CD4-positive, alpha-beta T cell (primary cell): ENCODE measurements around the gene MB21D2. TPM values are rescaled to one million over a fixed set of nuclear protein-coding genes. Genes with fewer than 3 reads are reported as not detected.

Experiments
- ATAC-seq: fragments of 200-7000 bp; cut with Tn5 transposase; one replicate; pipeline ENCODE4 v1.10.0; 2022; ENCODE audit warnings: mild to moderate bottlenecking; ENCODE audit not compliant: poor library complexity
- CTCF ChIA-PET: fragments of 350-600 bp; sonication (Branson Sonifier 250); formaldehyde crosslinking; loops from one replicate; lab custom pipeline; 2021; ENCODE audit warnings: antibody characterized with exemption, inconsistent platforms; lab: Charles Lee
- POLR2A ChIA-PET: fragments of 350-600 bp; sonication (Branson Sonifier 250); formaldehyde crosslinking; loops from one replicate; lab custom pipeline; 2021; ENCODE audit warnings: antibody characterized with exemption, inconsistent platforms; lab: Charles Lee
- DNase-seq, 14 experiments: peaks; one replicate each; pipeline ENCODE4 v3.0.0-alpha.2; 2013 to 2020; ENCODE audit warnings: mixed read lengths in 2 of 14
- H3K27ac ChIP-seq, 2 donors: one replicate each; pipeline versions ENCODE4 v1.5.1 to v1.7.0; 2013; ENCODE audit warnings: low read length in 2 of 2, low read depth in 1 of 2, mild to moderate bottlenecking in 1 of 2
- H3K27me3 ChIP-seq, 2 experiments: 1 replicate in 1 of 2; 2 replicates in 1 of 2; pipeline versions ENCODE4 v1.6.1 to v1.7.0; 2013; ENCODE audit warnings: low read length in 2 of 2, control low read depth in 1 of 2, mild to moderate bottlenecking in 1 of 2, moderate library complexity in 1 of 2; ENCODE audit not compliant: insufficient read depth in 2 of 2, control insufficient read depth in 1 of 2
- H3K36me3 ChIP-seq: one replicate; pipeline ENCODE4 v1.6.1; 2013; ENCODE audit warnings: low read length, control low read depth; ENCODE audit not compliant: insufficient read depth
- H3K4me1 ChIP-seq: one replicate; pipeline ENCODE4 v1.6.1; 2013; ENCODE audit warnings: low read length, control low read depth; ENCODE audit not compliant: insufficient read depth
- H3K4me3 ChIP-seq: one replicate; pipeline ENCODE4 v1.5.1; 2013; ENCODE audit warnings: mild to moderate bottlenecking, low read length, moderate library complexity
- H3K9me3 ChIP-seq, 2 experiments: 1 replicate in 1 of 2; 2 replicates in 1 of 2; pipeline versions ENCODE4 v1.6.1 to v1.7.0; 2013; ENCODE audit warnings: low read length in 2 of 2, mild to moderate bottlenecking in 2 of 2, control low read depth in 1 of 2, moderate library complexity in 1 of 2; ENCODE audit not compliant: control insufficient read depth in 1 of 2, insufficient read depth in 1 of 2
- H3K27ac Mint-ChIP-seq: one replicate; pipeline ENCODE4 v1.8.0; 2020; ENCODE audit warnings: mixed read lengths
- H3K27me3 Mint-ChIP-seq: one replicate; pipeline ENCODE4 v1.8.0; 2021; ENCODE audit warnings: mixed read lengths
- H3K36me3 Mint-ChIP-seq: one replicate; pipeline ENCODE4 v1.8.0; 2021; ENCODE audit warnings: low read depth, mixed read lengths
- H3K4me1 Mint-ChIP-seq: one replicate; pipeline ENCODE4 v1.8.0; 2021; ENCODE audit warnings: low read depth, mixed read lengths
- H3K4me3 Mint-ChIP-seq: one replicate; pipeline ENCODE4 v1.8.0; 2020; ENCODE audit warnings: mild to moderate bottlenecking, mixed read lengths
- H3K9me3 Mint-ChIP-seq: one replicate; pipeline ENCODE4 v1.8.0; 2020; ENCODE audit warnings: mixed read lengths
- intact Hi-C, 2 experiments: fragments of 100-400 bp; cut with DNase I in 1 of 2; cut with micrococcal nuclease in 1 of 2; formaldehyde crosslinking; loops; one replicate each; pipeline versions ENCODE4 v1.15.1 to v1.9.0; 2023 to 2025; cut with DNase I, micrococcal nuclease
- total RNA-seq, 174 experiments: library from RNA in 2 of 174; stranded (reverse) in 2 of 174; gene quantifications; one replicate each; pipeline ENCODE4 v1.2.3 and lab custom pipeline; 2021 to 2026
- TF ChIP-seq, protein P1 (sequence below): fragments of 200-600 bp; IDR thresholded peaks from one replicate; pipeline ENCODE4 v1.8.0; 2022; ENCODE audit warnings: antibody characterized with exemption, mild to moderate bottlenecking

MB21D2 gene
- total RNA-seq, 2 experiments from 2014 or later, result 0.77 to 0.78 TPM

DNA sequence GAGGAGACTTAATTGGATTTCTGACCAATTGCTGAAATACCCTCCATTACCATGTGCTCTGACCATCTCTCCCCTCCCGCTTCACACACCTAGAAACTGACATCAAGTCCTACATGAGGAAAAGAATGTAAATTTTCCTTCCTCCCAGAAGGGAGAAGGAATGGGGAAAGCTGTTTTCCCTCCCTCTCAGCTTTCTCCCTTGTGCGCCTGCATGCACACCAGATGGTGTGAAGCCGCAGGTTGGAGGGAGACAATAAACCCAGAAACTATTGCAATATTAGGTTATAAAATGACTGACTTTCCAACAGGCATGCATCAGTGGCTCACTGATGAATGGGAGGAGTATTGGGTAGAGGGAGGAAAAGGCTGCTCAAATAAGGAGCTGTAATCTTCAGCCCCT is 50.9 kb downstream of the MB21D2 start:
- Histone ChIP-seq H3K27ac (no peak overlapping the region), H3K36me3 (no peaks in the 10 kb centered on the region), H3K27me3 (no peaks in the 10 kb centered on the region), H3K9me3 (no peaks in the 10 kb centered on the region), H3K4me1 (no peaks in the 10 kb centered on the region), H3K4me3 (no peak overlapping the region)
- ChIA-PET CTCF (no interaction called here), POLR2A (no interaction called here)
- Mint-ChIP-seq H3K4me1 (no peaks in the 10 kb centered on the region), H3K36me3 (no peaks in the 10 kb centered on the region), H3K9me3 (no peaks in the 10 kb centered on the region), H3K27ac (no peak overlapping the region), H3K4me3 (no peak overlapping the region), H3K27me3 (no peaks in the 10 kb centered on the region)
- DNase-seq (no peak), ATAC-seq (no peak)
- TF ChIP-seq, protein P1, sequence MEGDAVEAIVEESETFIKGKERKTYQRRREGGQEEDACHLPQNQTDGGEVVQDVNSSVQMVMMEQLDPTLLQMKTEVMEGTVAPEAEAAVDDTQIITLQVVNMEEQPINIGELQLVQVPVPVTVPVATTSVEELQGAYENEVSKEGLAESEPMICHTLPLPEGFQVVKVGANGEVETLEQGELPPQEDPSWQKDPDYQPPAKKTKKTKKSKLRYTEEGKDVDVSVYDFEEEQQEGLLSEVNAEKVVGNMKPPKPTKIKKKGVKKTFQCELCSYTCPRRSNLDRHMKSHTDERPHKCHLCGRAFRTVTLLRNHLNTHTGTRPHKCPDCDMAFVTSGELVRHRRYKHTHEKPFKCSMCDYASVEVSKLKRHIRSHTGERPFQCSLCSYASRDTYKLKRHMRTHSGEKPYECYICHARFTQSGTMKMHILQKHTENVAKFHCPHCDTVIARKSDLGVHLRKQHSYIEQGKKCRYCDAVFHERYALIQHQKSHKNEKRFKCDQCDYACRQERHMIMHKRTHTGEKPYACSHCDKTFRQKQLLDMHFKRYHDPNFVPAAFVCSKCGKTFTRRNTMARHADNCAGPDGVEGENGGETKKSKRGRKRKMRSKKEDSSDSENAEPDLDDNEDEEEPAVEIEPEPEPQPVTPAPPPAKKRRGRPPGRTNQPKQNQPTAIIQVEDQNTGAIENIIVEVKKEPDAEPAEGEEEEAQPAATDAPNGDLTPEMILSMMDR, result no peak
- intact Hi-C loops, result no loop called here

DNA sequence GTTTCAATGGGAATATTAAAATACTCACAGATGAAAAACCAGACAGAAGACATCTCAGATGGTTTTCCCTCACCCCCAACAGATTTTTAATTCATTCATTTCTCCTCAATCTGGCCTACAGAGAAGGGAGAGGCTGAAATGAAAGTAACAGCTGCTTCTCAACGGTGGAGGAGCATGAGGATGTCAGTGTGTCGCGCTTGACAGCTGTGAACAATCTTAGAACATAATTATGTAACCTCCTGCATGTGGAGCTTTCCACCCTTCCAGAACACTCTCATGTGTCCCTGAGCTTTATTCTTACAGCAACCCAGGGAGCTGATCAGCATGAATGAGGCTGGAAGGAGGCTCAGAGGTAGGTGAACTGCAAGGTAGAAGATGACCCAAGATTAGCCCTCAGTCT is 52.7 kb downstream of the MB21D2 start:
- H3K27me3 Mint-ChIP-seq, result no peaks in the 10 kb centered on the region
- no peak overlapping the region for H3K4me3 Mint-ChIP-seq
- CTCF ChIA-PET, result no interaction called here
- no peak overlapping the region for H3K27ac Mint-ChIP-seq
- DNase-seq (no peak), ATAC-seq (no peak)
- Histone ChIP-seq H3K9me3 (no peaks in the 10 kb centered on the region), H3K4me3 (no peak overlapping the region), H3K4me1 (no peaks in the 10 kb centered on the region), H3K27ac (no peak overlapping the region), H3K36me3 (no peaks in the 10 kb centered on the region), H3K27me3 (no peaks in the 10 kb centered on the region)
- no peaks in the 10 kb centered on the region for H3K9me3 Mint-ChIP-seq
- intact Hi-C loops, result no loop called here
- POLR2A ChIA-PET, result no interaction called here
- no peaks in the 10 kb centered on the region for H3K36me3 Mint-ChIP-seq
- TF ChIP-seq, protein P1, result no peak
- no peaks in the 10 kb centered on the region for H3K4me1 Mint-ChIP-seq

DNA sequence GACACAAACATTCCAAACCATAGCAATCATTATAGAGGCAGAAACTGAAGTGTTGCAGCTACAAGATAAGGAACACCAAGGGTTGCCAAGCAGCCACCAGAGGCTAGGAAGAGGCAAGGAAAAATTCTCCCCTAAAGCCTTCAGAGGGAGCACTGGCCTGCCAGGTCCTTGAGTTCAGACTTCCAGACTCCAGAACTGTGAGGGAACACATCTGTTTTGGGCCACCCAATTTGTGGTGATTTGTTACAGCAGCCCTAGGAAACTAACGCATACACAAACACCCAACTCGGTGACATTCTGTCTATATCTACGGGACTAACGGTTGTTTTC is 54.6 kb downstream of the MB21D2 start:
- H3K27me3 ChIP-seq, result no peaks in the 10 kb centered on the region
- no peaks in the 10 kb centered on the region for H3K4me1 ChIP-seq
- H3K27ac Mint-ChIP-seq, result no peak overlapping the region
- no peaks in the 10 kb centered on the region for H3K4me1 Mint-ChIP-seq
- H3K4me3 ChIP-seq, result no peak overlapping the region
- CTCF ChIA-PET, result no interaction called here
- DNase-seq (no peak), ATAC-seq (no peak)
- no peaks in the 10 kb centered on the region for H3K36me3 Mint-ChIP-seq
- no peak overlapping the region for H3K27ac ChIP-seq
- POLR2A ChIA-PET, result no interaction called here
- intact Hi-C loops, result no loop called here
- H3K4me3 Mint-ChIP-seq, result no peak overlapping the region
- no peaks in the 10 kb centered on the region for H3K9me3 Mint-ChIP-seq
- H3K27me3 Mint-ChIP-seq, result no peaks in the 10 kb centered on the region
- no peaks in the 10 kb centered on the region for H3K9me3 ChIP-seq
- H3K36me3 ChIP-seq, result no peaks in the 10 kb centered on the region
- TF ChIP-seq, protein P1, result no peak
